Memory B cell (primary cell): ENCODE data around the gene CHCHD2.
A peak's percentile ranks its signal among the peaks of the same experiment; 100 is the strongest.
"Not testable (repeated sequence)": the region's sequence is repeated elsewhere in the genome, so short reads cannot be mapped to it uniquely, and the experiment has no call there.

Experiments
- ATAC-seq: fragments of 150-1000 bp; cut with Tn5 transposase; 2 replicates; pipeline ENCODE4 v1.10.0; 2021; ENCODE audit warnings: low read depth, mild to moderate bottlenecking, moderate library complexity
- DNase-seq, 2 donors: peaks; one replicate each; pipeline ENCODE4 v3.0.0; 2022; ENCODE audit warnings: low spot score in 2 of 2
- H3K27ac Mint-ChIP-seq: one replicate; pipeline ENCODE4 v1.8.0; 2022; ENCODE audit warnings: mild to moderate bottlenecking, moderate library complexity, mixed read lengths
- H3K27me3 Mint-ChIP-seq: one replicate; pipeline ENCODE4 v1.8.0; 2022; ENCODE audit warnings: mixed read lengths
- H3K36me3 Mint-ChIP-seq: one replicate; pipeline ENCODE4 v1.8.0; 2022; ENCODE audit warnings: mild to moderate bottlenecking, mixed read lengths
- H3K4me1 Mint-ChIP-seq: one replicate; pipeline ENCODE4 v1.8.0; 2022; ENCODE audit warnings: mixed read lengths
- H3K4me3 Mint-ChIP-seq: one replicate; pipeline ENCODE4 v1.8.0; 2022; ENCODE audit warnings: mild to moderate bottlenecking, moderate library complexity, mixed read lengths
- H3K9me3 Mint-ChIP-seq: one replicate; pipeline ENCODE4 v1.8.0; 2022; ENCODE audit warnings: mixed read lengths

The CHCHD2 gene

GRCh38 chr7:56074371-56074791 is 31.9 kb downstream of the CHCHD2 start:
- DNase-seq (peak; percentile 75), ATAC-seq (peak; percentile 91)
- Mint-ChIP-seq H3K27me3 (no peaks in the 10 kb centered on the region), H3K27ac (no peak overlapping the region), H3K4me3 (no peak overlapping the region), H3K4me1 (peaks cover 4% of the 10 kb centered on the region), H3K9me3 (no peaks in the 10 kb centered on the region), H3K36me3 (peaks cover 18% of the 10 kb centered on the region)

- H3K27me3 Mint-ChIP-seq, ATAC-seq, H3K4me3 Mint-ChIP-seq, H3K27ac Mint-ChIP-seq, DNase-seq, H3K9me3 Mint-ChIP-seq: not testable (repeated sequence)
- Mint-ChIP-seq H3K4me1 (peaks cover 21% of the 10 kb centered on the region), H3K36me3 (peaks cover 29% of the 10 kb centered on the region)
These were observed 39.9 kb downstream of the CHCHD2 start for GRCh38 chr7:56066376-56066775.

DNA sequence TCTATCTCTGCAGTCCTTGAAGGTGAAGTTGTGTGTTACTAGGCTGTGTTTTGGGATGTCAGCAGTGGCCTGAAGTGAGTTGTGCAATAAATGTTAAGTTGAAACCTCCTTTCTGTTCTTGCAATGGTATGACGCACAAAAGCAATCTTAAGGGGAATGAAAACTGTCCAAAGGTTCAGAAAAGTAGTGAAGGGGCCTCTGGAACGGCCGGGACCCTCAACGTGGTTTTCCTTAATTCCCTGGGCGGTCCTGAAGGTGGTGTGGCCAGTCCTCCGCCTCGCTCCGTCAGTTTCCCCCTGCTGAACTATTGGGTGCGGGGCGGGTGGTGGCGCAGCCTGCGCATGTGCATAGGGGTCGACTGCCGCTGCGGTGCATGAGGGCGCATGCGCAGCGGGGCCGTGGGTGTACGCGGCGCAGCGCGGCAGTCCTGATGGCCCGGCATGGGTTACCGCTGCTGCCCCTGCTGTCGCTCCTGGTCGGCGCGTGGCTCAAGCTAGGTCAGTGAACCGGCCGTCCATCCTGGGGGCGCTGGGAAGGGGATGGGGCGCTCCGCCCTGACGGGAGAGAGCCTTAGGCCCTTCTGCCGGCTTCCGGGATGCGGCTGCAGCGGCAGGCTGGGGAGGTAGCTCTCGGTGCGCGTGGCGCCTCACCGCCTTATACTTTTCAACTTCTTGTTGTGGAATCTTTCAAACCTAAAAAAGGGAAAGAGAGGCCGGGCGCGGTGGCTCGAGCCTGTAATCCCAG is 42.2 kb downstream of the CHCHD2 start, which contains the start of gene SUMF2:
Gene SUMF2, plus strand, starts transcription at position 405 of the 744 bp plus-strand sequence. Its CDS starts 26 bp downstream, at position 431.
- ATAC-seq (peak; percentile 90), DNase-seq (peak; percentile 89 to 91)
- H3K27ac Mint-ChIP-seq: peak within 1 kb of the TSS; percentile 84
- no peaks in the 10 kb centered on the region for H3K27me3 Mint-ChIP-seq
- no peaks in the 10 kb centered on the region for H3K9me3 Mint-ChIP-seq
- H3K36me3 Mint-ChIP-seq: peaks cover 25% of the 10 kb centered on the region
- H3K4me3 Mint-ChIP-seq: peak within 1 kb of the TSS; percentile 91
- peaks cover 21% of the 10 kb centered on the region for H3K4me1 Mint-ChIP-seq

DNA sequence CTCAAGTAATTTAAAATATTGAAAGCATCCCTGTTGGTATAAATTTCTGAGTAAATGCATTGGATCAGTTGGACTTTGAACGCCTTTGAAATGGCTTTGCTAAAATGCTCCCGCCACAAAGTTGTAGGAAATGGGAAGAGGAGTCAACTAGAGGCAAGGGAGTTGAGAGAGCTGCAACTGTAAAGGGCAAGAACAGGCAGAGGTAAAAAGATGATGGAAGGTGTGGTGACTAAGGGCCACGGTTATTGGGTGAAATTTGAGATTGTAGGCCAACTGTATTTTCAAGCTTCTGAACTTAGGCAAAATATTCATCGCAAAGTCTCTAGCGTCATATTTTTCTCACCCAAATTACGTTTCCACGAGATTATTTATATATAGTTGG is 42.8 kb downstream of the CHCHD2 start:
- Mint-ChIP-seq H3K9me3 (no peaks in the 10 kb centered on the region), H3K4me3 (peak overlapping the region; percentile 91), H3K27me3 (no peaks in the 10 kb centered on the region), H3K27ac (peak overlapping the region; percentile 84), H3K36me3 (peaks cover 19% of the 10 kb centered on the region), H3K4me1 (peaks cover 21% of the 10 kb centered on the region)
- no peak for ATAC-seq
- DNase-seq: no peak

DNA sequence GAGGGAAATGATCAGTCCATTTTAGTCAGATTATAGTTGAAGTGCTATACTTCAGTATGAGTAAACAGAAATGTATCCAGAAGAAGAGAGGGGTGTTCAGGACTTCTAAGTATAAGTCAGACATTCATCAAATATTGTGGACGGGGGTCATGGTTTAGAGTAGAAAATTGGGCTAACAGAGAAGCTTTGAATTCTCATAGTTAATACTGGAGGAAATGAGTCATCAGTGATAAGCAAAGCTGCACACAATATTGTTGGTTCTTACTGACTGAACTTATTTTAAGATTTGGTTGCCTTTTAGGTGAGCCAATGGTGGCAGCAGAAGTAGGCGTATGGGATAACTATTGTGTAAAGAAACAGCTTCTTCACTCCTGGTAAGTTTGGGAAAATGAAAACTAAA is 43.9 kb downstream of the CHCHD2 start:
- peak overlapping the region; percentile 15 for H3K4me3 Mint-ChIP-seq

GRCh38 chr7:56053993-56054392 is 52.3 kb downstream of the CHCHD2 start:
- DNase-seq (no peak), ATAC-seq (no peak)
- Mint-ChIP-seq H3K27me3 (no peaks in the 10 kb centered on the region), H3K27ac (peak overlapping the region; percentile 24), H3K36me3 (peaks cover 8% of the 10 kb centered on the region), H3K4me1 (peaks cover 14% of the 10 kb centered on the region), H3K9me3 (no peaks in the 10 kb centered on the region), H3K4me3 (no peak overlapping the region)

More for the DNA sequence above, 43.9 kb downstream of the CHCHD2 start:
- no peaks in the 10 kb centered on the region for H3K27me3 Mint-ChIP-seq
- peak overlapping the region; percentile 56 for H3K27ac Mint-ChIP-seq
- peaks cover 18% of the 10 kb centered on the region for H3K36me3 Mint-ChIP-seq
- DNase-seq (no peak), ATAC-seq (no peak)
- peaks cover 21% of the 10 kb centered on the region for H3K4me1 Mint-ChIP-seq
- H3K9me3 Mint-ChIP-seq: no peaks in the 10 kb centered on the region

DNA sequence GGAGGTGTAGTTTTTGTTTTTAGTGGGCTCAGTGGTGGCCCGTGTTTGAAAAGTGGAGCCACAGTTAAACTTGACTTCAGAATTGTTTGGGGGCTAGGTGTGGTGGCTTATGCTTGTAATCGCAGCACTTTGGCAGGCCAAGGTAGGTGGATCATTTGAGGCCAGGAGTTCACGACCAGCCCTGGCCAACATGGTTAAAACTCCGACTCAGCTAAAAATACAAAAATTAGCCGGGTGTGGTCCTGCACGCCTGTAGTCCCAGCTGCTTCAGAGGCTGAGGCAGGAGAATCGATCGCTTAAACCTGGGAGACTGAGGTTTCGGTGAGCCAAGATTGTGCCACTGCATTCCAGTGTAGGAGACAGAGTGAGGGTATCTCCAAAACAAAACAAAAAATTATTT is 52.9 kb downstream of the CHCHD2 start:
- no peaks in the 10 kb centered on the region for H3K27me3 Mint-ChIP-seq
- H3K4me3 Mint-ChIP-seq: no peak overlapping the region
- no peak for DNase-seq
- peaks cover 8% of the 10 kb centered on the region for H3K36me3 Mint-ChIP-seq
- H3K4me1 Mint-ChIP-seq: peaks cover 14% of the 10 kb centered on the region
- H3K9me3 Mint-ChIP-seq: no peaks in the 10 kb centered on the region
- no peak for ATAC-seq
- peak overlapping the region; percentile 94 for H3K27ac Mint-ChIP-seq
